ENCODE data around the gene NFE2L1. TPM values are rescaled to one million over a fixed set of nuclear protein-coding genes. Genes with fewer than 3 reads are reported as not detected.

NFE2L1 gene
- total and polyA plus RNA-seq, 9 of the 15 experiments (the other 6 are each of a cell fraction or from before 2014, with no cell fraction given) = 2.0 to 68.6 (median 39.7) TPM

DNA sequence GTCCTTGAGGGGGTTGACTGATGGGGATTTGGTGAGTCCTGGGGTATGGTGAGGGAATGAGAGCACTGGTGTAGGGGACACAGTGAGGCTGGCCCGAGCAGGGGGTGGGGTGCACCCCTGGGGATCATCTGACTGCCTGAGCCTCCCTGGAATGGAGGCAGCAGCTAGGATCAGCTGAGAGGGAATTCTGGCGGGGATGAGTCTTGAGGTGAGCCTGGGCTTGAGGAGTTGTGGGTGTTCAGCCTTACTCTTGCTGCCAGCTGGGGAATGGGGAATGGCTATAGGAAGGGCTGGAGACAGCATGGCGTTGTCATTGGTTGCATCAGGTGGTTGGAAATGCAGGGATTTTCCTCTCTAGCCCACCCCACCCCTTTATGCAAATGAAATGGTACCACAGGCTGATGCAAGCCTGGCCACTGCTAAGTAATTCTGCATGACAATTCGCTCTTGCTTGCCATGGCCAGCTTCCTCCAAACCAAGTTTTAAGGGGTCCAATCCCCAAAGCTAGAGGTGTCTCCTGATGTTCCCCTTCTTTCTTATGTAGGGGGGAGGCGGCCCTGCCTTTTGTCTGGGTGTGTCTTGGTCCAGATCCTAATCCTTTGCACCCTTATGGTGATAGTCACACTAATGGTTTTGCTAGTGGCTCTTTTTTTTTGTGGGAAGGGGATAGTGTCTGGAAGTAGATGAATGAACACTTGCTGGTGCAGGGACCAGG lies 7.5 kb downstream of the NFE2L1 start (continued):
- TF ChIP-seq ZNF121 (CRISPR knock-in tag; conservative IDR thresholded peaks at IDR 0.05) (no peak), ZFP36 (IDR thresholded peaks at IDR 0.05; ENCODE audit: low read depth, low read length, partially characterized antibody) (no peak), SOX6 (IDR thresholded peaks at IDR 0.05) (peak; percentile 41; the same call in 1 of the 2 replicates), SPI1 (IDR thresholded peaks at IDR 0.05; ENCODE audit: borderline replicate concordance, low read depth, low read length) (no peak), PHF20 (IDR thresholded peaks at IDR 0.05; ENCODE audit: partially characterized antibody) (no peak)

DNA sequence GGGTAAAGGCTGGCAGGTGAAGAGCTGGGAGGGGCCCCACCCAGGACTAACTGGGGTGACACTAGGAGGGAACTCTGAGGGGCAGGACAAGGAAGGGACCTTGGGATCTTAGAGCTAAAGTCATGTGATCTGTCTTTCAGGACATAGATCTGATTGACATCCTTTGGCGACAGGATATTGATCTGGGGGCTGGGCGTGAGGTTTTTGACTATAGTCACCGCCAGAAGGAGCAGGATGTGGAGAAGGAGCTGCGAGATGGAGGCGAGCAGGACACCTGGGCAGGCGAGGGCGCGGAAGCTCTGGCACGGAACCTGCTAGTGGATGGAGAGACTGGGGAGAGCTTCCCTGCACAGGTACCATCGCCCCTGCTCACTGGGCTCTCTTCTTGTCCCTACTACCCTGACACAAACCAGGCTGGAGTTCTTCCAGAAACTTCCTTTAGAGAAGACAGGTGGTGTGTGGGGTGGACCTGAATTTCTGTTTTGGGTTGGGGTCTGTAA lies 8.1 kb downstream of the NFE2L1 start:
- H3K27me3 ChIP-seq (ENCODE audit: control insufficient read depth in 2 of 2, insufficient read depth in 2 of 2, low read length in 2 of 2) = no peaks in the 10 kb centered on the region
- H4K20me1 ChIP-seq (replicated peaks; ENCODE audit: control insufficient read depth, insufficient read depth, low read length) = peaks cover 29% of the 10 kb centered on the region
- no TSS peak for BruUV-seq (replicated peaks)
- 84% methylated on average over 10 of the region's 10 CpGs for WGBS (ENCODE audit: insufficient coverage, low coverage, missing lambda C conversion rate)
- intact Hi-C loops (cut with micrococcal nuclease) (no loop called here), in situ Hi-C loops (cut with MboI) (no loop called here)
- no peak for FAIRE-seq
- no peak overlapping the region for H3K4me2 ChIP-seq (ENCODE audit: insufficient read depth, low read length)
- peaks cover 55% of the 10 kb centered on the region for H3K79me2 ChIP-seq (ENCODE audit: control insufficient read depth, insufficient read depth, low read length)
- peaks cover 17% of the 10 kb centered on the region for H3K9me1 ChIP-seq (ENCODE audit: control insufficient read depth, insufficient read depth, low read length)
- peak overlapping the region; percentile 40 to 46; a peak in 2 of 4 replicates for H3K9ac ChIP-seq (ENCODE audit: insufficient read depth in 1 of 2, low read depth in 2 of 2, low read length in 2 of 2)
- DNase-seq (ENCODE audit: extremely low read depth in 1 of 4, low spot score in 3 of 4) = no peak
- ChIA-PET POLR2A (interaction anchor here (0.6 to 6.5 kb wide), 7 partner anchors 9 to 52 kb away, joined by 3 to 74 read pairs (median 6); partner anchors contain the start of genes CBX1 and NFE2L1), CTCF (ENCODE audit: low intra/inter-chr PET ratio) (no interaction called here)
- peaks cover 50 to 51% of the 10 kb centered on the region in 2 experiments for H3K4me1 ChIP-seq (replicated peaks in 1 of 2; ENCODE audit: control insufficient read depth in 2 of 2, insufficient read depth in 2 of 2, low read length in 2 of 2)
- ATAC-seq = no peak
- peak overlapping the region; percentile 67 for H3K27ac ChIP-seq (ENCODE audit: extremely low read depth, low read depth, low read length)
- no peaks in the 10 kb centered on the region for H3K9me3 ChIP-seq (replicated peaks; ENCODE audit: control insufficient read depth, insufficient read depth, low read depth, low read length)
- H2AFZ ChIP-seq (ENCODE audit: low read depth, low read length) = no peak overlapping the region
- H3K4me3 ChIP-seq = no peak overlapping the region
- H3K36me3 ChIP-seq (ENCODE audit: control insufficient read depth, insufficient read depth, low read length) = peaks cover 90% of the 10 kb centered on the region
- TF ChIP-seq ZNF584 (CRISPR knock-in tag; IDR thresholded peaks at IDR 0.05; ENCODE audit: low read depth) (peak; percentile 24), MCM2 (IDR thresholded peaks at IDR 0.05; ENCODE audit: low read depth) (no peak), KLF1 (tag; IDR thresholded peaks at IDR 0.05) (0 out of 2 replicates have a peak, but pooled peaks have one; percentile 16), DNMT1 (IDR thresholded peaks at IDR 0.05) (no peak), ZNF57 (CRISPR knock-in tag; IDR thresholded peaks at IDR 0.05) (no peak), BCOR (IDR thresholded peaks at IDR 0.05) (no peak), NFRKB (IDR thresholded peaks at IDR 0.05; ENCODE audit: low read depth) (peak; percentile 57; the same call in 1 of the 2 replicates), FOSL1 (tag; conservative IDR thresholded peaks at IDR 0.05) (0 out of 2 replicates have a peak, but pooled peaks have one; percentile 40)
- TF ChIP-seq, protein P1, sequence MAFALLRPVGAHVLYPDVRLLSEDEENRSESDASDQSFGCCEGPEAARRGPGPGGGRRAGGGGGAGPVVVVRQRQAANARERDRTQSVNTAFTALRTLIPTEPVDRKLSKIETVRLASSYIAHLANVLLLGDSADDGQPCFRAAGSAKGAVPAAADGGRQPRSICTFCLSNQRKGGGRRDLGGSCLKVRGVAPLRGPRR (CRISPR knock-in tag; IDR thresholded peaks at IDR 0.05) = 0 out of 2 replicates have a peak, but pooled peaks have one; percentile 41
